Natural killer cell (primary cell): ENCODE results near the gene RCE1. TPM values are rescaled to one million over a fixed set of nuclear protein-coding genes. Genes with fewer than 3 reads are reported as not detected.

Source experiments
- ATAC-seq, 3 donors: fragments of 150-1000 bp in 2 of 3; fragments of 200-7000 bp in 1 of 3; cut with Tn5 transposase; 1 replicate in 1 of 3; 2 replicates in 2 of 3; pipeline ENCODE4 v1.10.0; 2021; ENCODE audit warnings: mild to moderate bottlenecking in 2 of 3, moderate library complexity in 2 of 3
- DNase-seq, 2 donors: peaks; one replicate each; pipeline versions ENCODE4 v3.0.0 to v3.0.0-alpha.2; 2013 to 2021; ENCODE audit warnings: mixed read lengths in 1 of 2
- H3K27ac ChIP-seq: one replicate; pipeline ENCODE4 v1.5.1; 2013; ENCODE audit warnings: mild to moderate bottlenecking, low read length
- H3K27me3 ChIP-seq: one replicate; pipeline ENCODE4 v1.6.1; 2013; ENCODE audit warnings: low read length; ENCODE audit not compliant: control insufficient read depth, insufficient read depth
- H3K36me3 ChIP-seq: one replicate; pipeline ENCODE4 v1.6.1; 2013; ENCODE audit warnings: low read length; ENCODE audit not compliant: control insufficient read depth, insufficient read depth
- H3K4me1 ChIP-seq: one replicate; pipeline ENCODE4 v1.6.1; 2013; ENCODE audit warnings: low read length; ENCODE audit not compliant: control insufficient read depth, insufficient read depth
- H3K4me3 ChIP-seq: one replicate; pipeline ENCODE4 v1.5.1; 2013; ENCODE audit warnings: low read length
- H3K9me3 ChIP-seq: one replicate; pipeline ENCODE4 v1.6.1; 2013; ENCODE audit warnings: low read length; ENCODE audit not compliant: control insufficient read depth, insufficient read depth
- H3K27ac Mint-ChIP-seq, 2 donors: one replicate each; pipeline ENCODE4 v1.8.0; 2022; ENCODE audit warnings: mild to moderate bottlenecking in 2 of 2, mixed read lengths in 2 of 2, moderate library complexity in 1 of 2
- H3K27me3 Mint-ChIP-seq, 2 donors: one replicate each; pipeline ENCODE4 v1.8.0; 2022; ENCODE audit warnings: low read depth in 2 of 2, mixed read lengths in 2 of 2
- H3K36me3 Mint-ChIP-seq: one replicate; pipeline ENCODE4 v1.8.0; 2022; ENCODE audit warnings: mixed read lengths
- H3K4me1 Mint-ChIP-seq, 2 donors: one replicate each; pipeline ENCODE4 v1.8.0; 2022; ENCODE audit warnings: mixed read lengths in 2 of 2
- H3K4me3 Mint-ChIP-seq: one replicate; pipeline ENCODE4 v1.8.0; 2022; ENCODE audit warnings: mild to moderate bottlenecking, moderate library complexity, mixed read lengths
- H3K9me3 Mint-ChIP-seq, 2 donors: one replicate each; pipeline ENCODE4 v1.8.0; 2022; ENCODE audit warnings: mixed read lengths in 2 of 2
- CTCF ChIP-seq: fragments of 200-600 bp; IDR thresholded peaks from one replicate; pipeline ENCODE4 v1.8.0; 2022; ENCODE audit warnings: antibody characterized with exemption
- WGBS: methylation state at CpG from one replicate; pipeline ENCODE4 v1.1.7; 2013; ENCODE audit warnings: missing lambda C conversion rate; ENCODE audit not compliant: insufficient coverage; 5-methylcytosine and 5-hydroxymethylcytosine counted together
- intact Hi-C: fragments of 100-400 bp; cut with micrococcal nuclease; formaldehyde crosslinking; loops from one replicate; pipeline ENCODE4 v1.14.2; 2022
- total RNA-seq, 4 donors: library from RNA; stranded (reverse); fragments of 120-200 nt in 1 of 4; gene quantifications; one replicate each; pipeline versions ENCODE4 v1.2.3 to v1.2.4, GENCODE V29; 2013 to 2022

RCE1 gene
- total RNA-seq, 3 donors from 2014 or later (not counting 1 experiment from before 2014, with no cell fraction given): 41.3 to 47.0 (median 41.7) TPM

- Mint-ChIP-seq H3K27ac (no peak overlapping the region), H3K27me3 (peaks cover 0 to 7% of the 10 kb centered on the region in 2 donors), H3K4me3 (no peak overlapping the region), H3K36me3 (no peaks in the 10 kb centered on the region), H3K4me1 (peaks cover 0 to 4% of the 10 kb centered on the region in 2 donors), H3K9me3 (no peaks in the 10 kb centered on the region)
- 73% methylated on average over 6 of the region's 6 CpGs for WGBS
- Histone ChIP-seq H3K27ac (no peak overlapping the region), H3K9me3 (no peaks in the 10 kb centered on the region), H3K4me3 (no peak overlapping the region), H3K4me1 (no peaks in the 10 kb centered on the region), H3K36me3 (no peaks in the 10 kb centered on the region), H3K27me3 (no peaks in the 10 kb centered on the region)
- no peak for ATAC-seq
- no peak for TF ChIP-seq CTCF
- DNase-seq: no peak
- intact Hi-C loops: no loop called here
Observed at GRCh38 chr11:66874232-66874631, 31.0 kb downstream of the RCE1 start.

GRCh38 chr11:66875378-66875777 lies 32.1 kb downstream of the RCE1 start:
- Mint-ChIP-seq H3K4me1 (peaks cover 0 to 8% of the 10 kb centered on the region in 2 donors), H3K9me3 (no peaks in the 10 kb centered on the region), H3K4me3 (no peak overlapping the region), H3K27ac (no peak overlapping the region), H3K27me3 (peaks cover 0 to 7% of the 10 kb centered on the region in 2 donors), H3K36me3 (no peaks in the 10 kb centered on the region)
- H3K27ac ChIP-seq: no peak overlapping the region
- H3K4me3 ChIP-seq: no peak overlapping the region
- peaks cover 1% of the 10 kb centered on the region for H3K4me1 ChIP-seq
- H3K27me3 ChIP-seq: no peaks in the 10 kb centered on the region
- WGBS: 92% methylated on average over 13 of the region's 13 CpGs
- DNase-seq (no peak), ATAC-seq (no peak)
- TF ChIP-seq CTCF: no peak
- no peaks in the 10 kb centered on the region for H3K36me3 ChIP-seq
- intact Hi-C loops: no loop called here
- no peaks in the 10 kb centered on the region for H3K9me3 ChIP-seq

GRCh38 chr11:66877588-66878385 lies 34.5 kb downstream of the RCE1 start:
- DNase-seq: no peak
- Histone ChIP-seq H3K27me3 (no peaks in the 10 kb centered on the region), H3K4me1 (peaks cover 7% of the 10 kb centered on the region), H3K4me3 (no peak overlapping the region), H3K9me3 (no peaks in the 10 kb centered on the region), H3K27ac (no peak overlapping the region), H3K36me3 (no peaks in the 10 kb centered on the region)
- TF ChIP-seq CTCF: no peak
- intact Hi-C loops: no loop called here
- H3K4me1 Mint-ChIP-seq: peaks cover 0 to 15% of the 10 kb centered on the region in 2 donors
- 75% methylated on average over 5 of the region's 9 CpGs for WGBS
- no peaks in the 10 kb centered on the region for H3K36me3 Mint-ChIP-seq
- peaks cover 0 to 7% of the 10 kb centered on the region in 2 donors for H3K27me3 Mint-ChIP-seq
- H3K9me3 Mint-ChIP-seq: no peaks in the 10 kb centered on the region
- no peak overlapping the region for H3K27ac Mint-ChIP-seq
- ATAC-seq: no peak
- H3K4me3 Mint-ChIP-seq: no peak overlapping the region
